Upper lobe of left lung (tissue), 6 donors: ENCODE results near the gene ITGA8. TPM values are rescaled to one million over a fixed set of nuclear protein-coding genes. Genes with fewer than 3 reads are reported as not detected.

Source experiments
- ATAC-seq, 2 donors: fragments of 200-7000 bp; cut with Tn5 transposase; one replicate each; pipeline ENCODE4 v1.9.1; 2022; ENCODE audit warnings: mild to moderate bottlenecking in 2 of 2, moderate library complexity in 2 of 2; ENCODE audit not compliant: low FRiP score in 2 of 2
- DNase-seq, 2 donors: peaks; one replicate each; pipeline ENCODE4 v3.0.0-alpha.2; 2019 to 2020
- H3K27ac ChIP-seq, 4 donors: fragments of 200-600 bp; sonication (generic); one replicate each; pipeline ENCODE4 v1.5.1; 2016 to 2019
- H3K27me3 ChIP-seq, 4 donors: fragments of 200-600 bp; sonication (generic); one replicate each; pipeline ENCODE4 v1.5.1; 2017 to 2019
- H3K36me3 ChIP-seq, 4 donors: fragments of 200-600 bp; sonication (generic); one replicate each; pipeline ENCODE4 v1.5.1; 2016 to 2019
- H3K4me1 ChIP-seq, 4 donors: fragments of 200-600 bp; sonication (generic); one replicate each; pipeline ENCODE4 v1.5.1; 2018 to 2019
- H3K4me3 ChIP-seq, 4 donors: fragments of 200-600 bp; sonication (generic); one replicate each; pipeline ENCODE4 v1.5.1; 2017 to 2019; ENCODE audit warnings: mild to moderate bottlenecking in 2 of 4, moderate library complexity in 1 of 4
- H3K9me3 ChIP-seq, 4 donors: fragments of 200-600 bp; sonication (generic); one replicate each; pipeline ENCODE4 v1.5.1; 2018 to 2019
- CTCF ChIP-seq, 6 experiments: fragments of 450-650 bp in 4 of 6; fragments of 200-600 bp in 2 of 6; sonication (generic) in 2 of 6; IDR thresholded peaks; one replicate each; pipeline ENCODE4 v1.5.1; 2016 to 2019; ENCODE audit warnings: antibody characterized with exemption in 6 of 6
- EP300 ChIP-seq, 4 donors: sonication (generic); formaldehyde crosslinking; IDR thresholded peaks; one replicate each; pipeline ENCODE4 v1.5.1; 2017; ENCODE audit warnings: antibody characterized with exemption in 4 of 4, control low read depth in 2 of 4
- POLR2A ChIP-seq, 4 donors: fragments of 450-650 bp; IDR thresholded peaks; one replicate each; pipeline ENCODE4 v1.5.1; 2016 to 2017; ENCODE audit warnings: antibody characterized with exemption in 4 of 4, mild to moderate bottlenecking in 2 of 4
- POLR2AphosphoS5 ChIP-seq, 2 donors: sonication (generic); formaldehyde crosslinking; IDR thresholded peaks; one replicate each; pipeline ENCODE4 v1.5.1; 2017; ENCODE audit warnings: antibody characterized with exemption in 2 of 2
- WGBS, 2 donors: methylation state at CpG; one replicate each; pipeline ENCODE4 v1.1.5; 2017 to 2018; 5-methylcytosine and 5-hydroxymethylcytosine counted together
- total RNA-seq, 6 donors: library from RNA; depleted of rRNA in 4 of 6; stranded (reverse); fragments of >200 nt in 4 of 6; gene quantifications; one replicate each; pipeline versions ENCODE4 v1.1.0 to v1.2.1, GENCODE V29; 2016 to 2021
- donor health status: DM: no; HTN: no; CAD: no; lungs with moderate emphysema.
- donor health status: DM: no; HTN: yes; CAD: no; lungs with severe emphysema.

Gene ITGA8
- total RNA-seq, 6 donors from 2014 or later, result 18.2 to 40.3 (median 26.4) TPM

- no peak for DNase-seq
- TF ChIP-seq CTCF (IDR thresholded peaks at IDR 0.05), result no peak
- TF ChIP-seq POLR2A (IDR thresholded peaks at IDR 0.05), result no peak
- TF ChIP-seq EP300 (IDR thresholded peaks at IDR 0.05), result peak in 1 of 4 donors; percentile 31
- peak in 1 of 2 donors; percentile 50 for TF ChIP-seq POLR2AphosphoS5 (IDR thresholded peaks at IDR 0.05)
- Histone ChIP-seq H3K27ac (no peak overlapping the region), H3K9me3 (no peaks in the 10 kb centered on the region), H3K36me3 (no peaks in the 10 kb centered on the region), H3K27me3 (no peaks in the 10 kb centered on the region), H3K4me1 (peaks cover 0 to 17% (median 0%) of the 10 kb centered on the region in 4 donors), H3K4me3 (no peak overlapping the region)
- ATAC-seq, result no peak
- WGBS, 2 donors, result 27 to 28% methylated on average over 3 of the region's 3 CpGs
Observed at GRCh38 chr10:15603446-15604011, 116.2 kb downstream of the ITGA8 start.

GRCh38 chr10:15601819-15602218 is 117.9 kb downstream of the ITGA8 start:
- 32 to 39% methylated on average over 1 of the region's 1 CpG for WGBS, 2 donors
- Histone ChIP-seq H3K36me3 (no peaks in the 10 kb centered on the region), H3K4me3 (no peak overlapping the region), H3K27ac (no peak overlapping the region), H3K4me1 (peaks cover 0 to 17% (median 0%) of the 10 kb centered on the region in 4 donors), H3K27me3 (no peaks in the 10 kb centered on the region), H3K9me3 (no peaks in the 10 kb centered on the region)
- DNase-seq (no peak), ATAC-seq (no peak)
- TF ChIP-seq CTCF (IDR thresholded peaks at IDR 0.05), result no peak

GRCh38 chr10:15595260-15595659 is 124.5 kb downstream of the ITGA8 start:
- Histone ChIP-seq H3K36me3 (no peaks in the 10 kb centered on the region), H3K4me3 (no peak overlapping the region), H3K4me1 (no peaks in the 10 kb centered on the region), H3K27ac (no peak overlapping the region), H3K9me3 (no peaks in the 10 kb centered on the region), H3K27me3 (no peaks in the 10 kb centered on the region)
- TF ChIP-seq CTCF (IDR thresholded peaks at IDR 0.05) (no peak), EP300 (IDR thresholded peaks at IDR 0.05) (no peak), POLR2AphosphoS5 (IDR thresholded peaks at IDR 0.05) (no peak), POLR2A (IDR thresholded peaks at IDR 0.05) (no peak)
- no peak for ATAC-seq
- no peak for DNase-seq

- DNase-seq (no peak), ATAC-seq (no peak)
- Histone ChIP-seq H3K9me3 (no peaks in the 10 kb centered on the region), H3K27me3 (no peaks in the 10 kb centered on the region), H3K4me3 (no peak overlapping the region), H3K4me1 (peaks cover 0 to 7% (median 2%) of the 10 kb centered on the region in 4 donors), H3K36me3 (no peaks in the 10 kb centered on the region), H3K27ac (no peak overlapping the region)
- WGBS, 2 donors, result 87 to 91% methylated on average over 4 of the region's 4 CpGs
- TF ChIP-seq POLR2AphosphoS5 (IDR thresholded peaks at IDR 0.05) (no peak), EP300 (IDR thresholded peaks at IDR 0.05) (no peak), CTCF (IDR thresholded peaks at IDR 0.05) (no peak), POLR2A (IDR thresholded peaks at IDR 0.05) (no peak)
Observed at GRCh38 chr10:15591937-15592336, 127.8 kb downstream of the ITGA8 start.

GRCh38 chr10:15591431-15591830 is 128.3 kb downstream of the ITGA8 start:
- no peaks in the 10 kb centered on the region for H3K27me3 ChIP-seq
- peaks cover 0 to 7% (median 2%) of the 10 kb centered on the region in 4 donors for H3K4me1 ChIP-seq
- no peaks in the 10 kb centered on the region for H3K36me3 ChIP-seq
- no peak overlapping the region for H3K27ac ChIP-seq
- H3K9me3 ChIP-seq, result no peaks in the 10 kb centered on the region
- DNase-seq (no peak), ATAC-seq (no peak)
- H3K4me3 ChIP-seq, result no peak overlapping the region
- no peak for TF ChIP-seq POLR2AphosphoS5 (IDR thresholded peaks at IDR 0.05)
- TF ChIP-seq CTCF (IDR thresholded peaks at IDR 0.05), result no peak
- TF ChIP-seq POLR2A (IDR thresholded peaks at IDR 0.05), result no peak
- TF ChIP-seq EP300 (IDR thresholded peaks at IDR 0.05), result no peak
- 86 to 98% methylated on average over 2 of the region's 2 CpGs for WGBS, 2 donors
